GM12874 (cell line): Measurements from ENCODE around the gene APOD.

Source experiments
- CTCF ChIP-seq: IDR thresholded peaks from 2 replicates; pipeline ENCODE4 v1.5.1; 2011; ENCODE audit warnings: low read depth, mild to moderate bottlenecking, control low read depth, low read length, moderate library complexity; ENCODE audit not compliant: insufficient read depth

The APOD gene

GRCh38 chr3:195584543-195584870, 767 bp upstream of the APOD start:
- no peak for TF ChIP-seq CTCF

- TF ChIP-seq CTCF: no peak
These were observed 793 bp downstream of the APOD start for GRCh38 chr3:195582947-195583346.

- TF ChIP-seq CTCF: no peak
These were observed 2.8 kb downstream of the APOD start for GRCh38 chr3:195580744-195581443.

GRCh38 chr3:195579281-195579680, 4.5 kb downstream of the APOD start:
- no peak for TF ChIP-seq CTCF

- TF ChIP-seq CTCF: no peak
These were observed 5.2 kb downstream of the APOD start for GRCh38 chr3:195578565-195578964.

- TF ChIP-seq CTCF: no peak
These were observed 6.0 kb downstream of the APOD start for GRCh38 chr3:195577645-195578177.

- no peak for TF ChIP-seq CTCF
These were observed 9.0 kb downstream of the APOD start for GRCh38 chr3:195574497-195575304.
